Stimulated activated naive B cell treated with anti-CD40 and anti-IgM and Interleukin-4, amounts not matched to agents 10 μg/mL and 1 μg/mL and 100 μg/mL, for 72 hours (primary cell): ENCODE data around the gene PDIA5.
A peak's percentile ranks its signal among the peaks of the same experiment; 100 is the strongest.

ENCODE experiments used
- ATAC-seq, 2 donors: fragments of 150-1000 bp; cut with Tn5 transposase; replicated peaks; 2 replicates each; pipeline ENCODE4 v1.10.0; 2021; ENCODE audit warnings: moderate library complexity in 1 of 2
- DNase-seq: peaks from one replicate; pipeline ENCODE4 v3.0.0; 2021
- H3K27ac Mint-ChIP-seq: one replicate; pipeline ENCODE4 v1.8.0; 2022; ENCODE audit warnings: mild to moderate bottlenecking, mixed read lengths
- H3K27me3 Mint-ChIP-seq, 2 donors: one replicate each; pipeline ENCODE4 v1.8.0; 2022; ENCODE audit warnings: mixed read lengths in 2 of 2
- H3K36me3 Mint-ChIP-seq, 2 donors: one replicate each; pipeline ENCODE4 v1.8.0; 2022; ENCODE audit warnings: mixed read lengths in 2 of 2, mild to moderate bottlenecking in 1 of 2
- H3K4me1 Mint-ChIP-seq, 2 donors: one replicate each; pipeline ENCODE4 v1.8.0; 2022; ENCODE audit warnings: mixed read lengths in 2 of 2, mild to moderate bottlenecking in 1 of 2
- H3K4me3 Mint-ChIP-seq, 2 donors: one replicate each; pipeline ENCODE4 v1.8.0; 2022; ENCODE audit warnings: mild to moderate bottlenecking in 2 of 2, mixed read lengths in 2 of 2, moderate library complexity in 1 of 2
- H3K9me3 Mint-ChIP-seq, 2 donors: one replicate each; pipeline ENCODE4 v1.8.0; 2022; ENCODE audit warnings: mixed read lengths in 2 of 2, mild to moderate bottlenecking in 1 of 2

PDIA5 gene

DNA sequence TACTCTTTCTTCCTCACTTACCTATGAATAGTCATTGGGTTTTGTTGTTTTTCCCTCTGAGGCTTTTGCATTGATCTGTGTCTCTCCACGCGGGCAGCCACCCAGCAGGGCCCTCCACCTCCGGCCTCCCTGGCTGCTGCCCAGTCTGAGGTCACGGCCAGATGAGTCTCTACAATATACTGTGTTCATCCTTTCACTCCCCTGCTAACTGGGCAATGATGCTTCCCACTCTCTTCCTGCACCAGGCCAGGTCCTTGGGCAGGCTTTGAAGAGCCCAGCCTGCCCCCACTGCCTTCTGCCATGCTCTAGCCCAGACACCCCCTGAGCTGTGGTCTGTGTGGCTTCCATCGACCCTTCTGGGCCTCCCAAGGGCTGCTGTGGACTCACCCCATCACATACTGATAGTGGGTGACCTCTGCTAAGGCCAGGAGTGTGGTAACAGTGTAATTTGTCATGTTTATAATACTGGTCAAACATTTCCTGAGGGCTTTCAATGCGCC is 18.0 kb downstream of the PDIA5 start:
- H3K27ac Mint-ChIP-seq: no peak overlapping the region
- no peak overlapping the region for H3K4me3 Mint-ChIP-seq
- DNase-seq (no peak), ATAC-seq (no peak)
- H3K27me3 Mint-ChIP-seq: no peaks in the 10 kb centered on the region
- peaks cover 40 to 47% of the 10 kb centered on the region in 2 donors for H3K4me1 Mint-ChIP-seq
- peaks cover 6 to 21% of the 10 kb centered on the region in 2 donors for H3K36me3 Mint-ChIP-seq
- H3K9me3 Mint-ChIP-seq: no peaks in the 10 kb centered on the region

DNA sequence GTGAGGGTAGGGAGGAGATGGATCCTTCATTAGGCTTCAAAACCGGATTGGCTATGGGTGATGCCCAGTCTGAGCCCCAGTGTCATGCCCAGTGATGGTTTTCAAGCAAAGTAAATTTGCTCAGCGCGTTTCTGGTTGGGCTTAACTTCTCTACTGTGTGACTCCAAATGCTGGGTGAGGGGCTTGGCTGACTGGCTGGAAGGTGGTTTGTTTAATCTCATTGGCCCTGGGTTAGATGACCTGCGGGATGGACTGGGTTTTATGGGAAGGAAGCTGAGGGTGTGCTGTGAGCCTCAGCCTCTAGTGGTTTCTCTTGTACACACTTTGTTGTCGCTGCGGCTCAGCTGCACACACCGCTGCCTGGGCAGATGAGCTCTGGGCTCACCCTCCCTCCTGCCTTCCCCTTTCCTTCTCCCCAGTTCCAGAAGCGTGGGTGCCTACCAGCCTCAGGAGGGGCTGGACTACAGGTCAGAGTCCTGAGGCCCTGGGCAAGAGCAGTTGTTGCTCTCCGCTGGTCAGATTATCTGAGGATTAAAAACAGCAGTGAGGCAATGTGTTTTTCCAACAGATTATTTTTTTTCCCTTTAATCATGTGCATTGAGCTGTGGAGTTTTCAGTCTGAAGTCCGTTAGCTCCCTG is 18.6 kb downstream of the PDIA5 start:
- Mint-ChIP-seq H3K9me3 (no peaks in the 10 kb centered on the region), H3K4me3 (no peak overlapping the region), H3K27ac (no peak overlapping the region), H3K27me3 (no peaks in the 10 kb centered on the region), H3K36me3 (peaks cover 8 to 21% of the 10 kb centered on the region in 2 donors), H3K4me1 (peaks cover 42 to 47% of the 10 kb centered on the region in 2 donors)
- DNase-seq (no peak), ATAC-seq (peak in 1 of 2 donors; percentile 38)

DNA sequence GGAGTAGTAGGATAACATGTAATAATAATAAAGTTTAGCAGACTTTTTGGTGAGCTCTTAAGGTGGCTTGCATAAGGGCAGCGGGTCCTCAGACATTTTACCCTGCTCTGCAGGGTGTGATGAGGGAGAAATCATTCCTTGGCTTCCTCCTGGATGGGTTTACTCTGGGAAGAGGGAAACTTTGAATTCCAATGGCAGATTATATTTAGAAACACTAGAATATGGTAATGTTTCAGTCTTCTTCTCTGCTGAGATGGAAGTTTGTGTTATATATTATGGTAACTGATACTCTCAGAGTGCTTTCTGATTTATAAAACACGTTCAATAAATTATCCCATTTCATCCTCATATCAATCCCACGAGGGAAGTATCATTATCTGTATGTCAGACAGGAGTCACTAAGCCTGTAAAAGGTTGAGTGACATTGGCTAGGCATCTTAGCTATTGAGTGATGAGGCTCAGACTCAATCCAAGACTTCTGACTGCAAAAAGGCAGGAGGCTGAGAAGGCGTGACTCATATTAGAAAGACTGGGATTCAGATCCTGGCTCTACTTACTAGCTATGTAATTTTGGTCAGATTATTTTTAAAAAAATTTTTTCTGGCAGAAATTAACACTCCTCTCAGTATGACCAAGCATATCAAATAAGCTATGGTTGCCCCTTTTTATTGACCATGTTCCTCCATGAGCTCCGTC is 19.3 kb downstream of the PDIA5 start:
- H3K4me3 Mint-ChIP-seq: no peak overlapping the region
- no peaks in the 10 kb centered on the region for H3K27me3 Mint-ChIP-seq
- DNase-seq (no peak), ATAC-seq (no peak)
- H3K27ac Mint-ChIP-seq: no peak overlapping the region
- peaks cover 46 to 47% of the 10 kb centered on the region in 2 donors for H3K4me1 Mint-ChIP-seq
- H3K36me3 Mint-ChIP-seq: peaks cover 13 to 24% of the 10 kb centered on the region in 2 donors
- no peaks in the 10 kb centered on the region for H3K9me3 Mint-ChIP-seq

GRCh38 chr3:123088387-123088786 is 21.6 kb downstream of the PDIA5 start:
- Mint-ChIP-seq H3K9me3 (no peaks in the 10 kb centered on the region), H3K36me3 (peaks cover 31 to 41% of the 10 kb centered on the region in 2 donors), H3K27me3 (no peaks in the 10 kb centered on the region), H3K27ac (no peak overlapping the region), H3K4me3 (no peak overlapping the region), H3K4me1 (peaks cover 23 to 31% of the 10 kb centered on the region in 2 donors)
- no peak for DNase-seq
- no peak for ATAC-seq

DNA sequence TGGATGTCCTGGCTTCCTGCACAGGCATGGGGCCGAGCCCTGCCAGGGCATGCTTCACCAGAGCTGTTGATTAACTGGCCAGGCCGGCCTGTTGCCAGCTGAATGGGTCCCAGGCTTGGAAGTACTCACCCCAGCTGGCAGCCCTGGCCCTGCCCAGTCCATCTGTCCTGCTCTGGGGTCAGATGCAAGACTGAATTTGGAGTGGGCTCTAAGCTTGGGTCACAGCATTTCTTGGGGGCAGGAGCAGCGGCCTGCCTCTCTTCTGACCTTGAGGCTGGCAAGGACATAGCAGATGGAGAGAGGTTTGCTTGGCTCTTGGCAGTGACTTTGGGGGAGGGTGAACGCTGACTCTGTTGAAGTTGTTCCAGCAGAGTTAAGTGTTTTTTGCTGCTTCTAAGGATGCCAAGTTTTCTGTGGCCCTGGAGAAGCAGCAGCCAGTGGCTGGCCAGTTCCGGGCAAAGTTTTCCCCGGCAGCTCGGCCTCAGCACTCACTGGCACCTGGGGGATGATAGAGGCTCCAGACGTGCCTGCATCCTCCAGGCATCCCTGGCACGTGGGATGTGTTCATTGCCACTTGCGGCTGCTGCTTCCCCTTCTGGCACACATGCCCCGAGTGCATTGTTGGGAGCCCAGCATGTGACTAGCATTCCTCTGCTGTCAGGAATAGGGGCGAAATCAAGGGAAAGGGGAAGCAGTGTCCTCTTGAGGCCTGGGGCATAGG is 22.9 kb downstream of the PDIA5 start:
- H3K27ac Mint-ChIP-seq: no peak overlapping the region
- DNase-seq (no peak), ATAC-seq (no peak)
- H3K27me3 Mint-ChIP-seq: no peaks in the 10 kb centered on the region
- no peaks in the 10 kb centered on the region for H3K9me3 Mint-ChIP-seq
- H3K4me1 Mint-ChIP-seq: peaks cover 9 to 19% of the 10 kb centered on the region in 2 donors
- H3K4me3 Mint-ChIP-seq: no peak overlapping the region
- peaks cover 44 to 55% of the 10 kb centered on the region in 2 donors for H3K36me3 Mint-ChIP-seq

GRCh38 chr3:123090728-123091531 is 24.1 kb downstream of the PDIA5 start:
- peaks cover 46 to 62% of the 10 kb centered on the region in 2 donors for H3K36me3 Mint-ChIP-seq

GRCh38 chr3:123092243-123092642 is 25.4 kb downstream of the PDIA5 start:
- H3K9me3 Mint-ChIP-seq: no peaks in the 10 kb centered on the region
- no peak for DNase-seq
- peaks cover 50 to 74% of the 10 kb centered on the region in 2 donors for H3K36me3 Mint-ChIP-seq
- ATAC-seq: no peak
- H3K27ac Mint-ChIP-seq: no peak overlapping the region
- H3K4me1 Mint-ChIP-seq: peaks cover 0 to 9% of the 10 kb centered on the region in 2 donors
- no peaks in the 10 kb centered on the region for H3K27me3 Mint-ChIP-seq
- H3K4me3 Mint-ChIP-seq: no peak overlapping the region

More at GRCh38 chr3:123090728-123091531, 24.1 kb downstream of the PDIA5 start:
- no peaks in the 10 kb centered on the region for H3K27me3 Mint-ChIP-seq
- no peak overlapping the region for H3K4me3 Mint-ChIP-seq
- ATAC-seq: no peak
- H3K4me1 Mint-ChIP-seq: peaks cover 0 to 9% of the 10 kb centered on the region in 2 donors
- DNase-seq: no peak
- H3K27ac Mint-ChIP-seq: no peak overlapping the region
- H3K9me3 Mint-ChIP-seq: no peaks in the 10 kb centered on the region

- H3K9me3 Mint-ChIP-seq: no peaks in the 10 kb centered on the region
- DNase-seq (no peak), ATAC-seq (no peak)
- no peak overlapping the region for H3K27ac Mint-ChIP-seq
- no peak overlapping the region for H3K4me3 Mint-ChIP-seq
- peaks cover 0 to 9% of the 10 kb centered on the region in 2 donors for H3K4me1 Mint-ChIP-seq
- H3K36me3 Mint-ChIP-seq: peaks cover 61 to 84% of the 10 kb centered on the region in 2 donors
- no peaks in the 10 kb centered on the region for H3K27me3 Mint-ChIP-seq
Measured at GRCh38 chr3:123093696-123094095, 26.9 kb downstream of the PDIA5 start.

DNA sequence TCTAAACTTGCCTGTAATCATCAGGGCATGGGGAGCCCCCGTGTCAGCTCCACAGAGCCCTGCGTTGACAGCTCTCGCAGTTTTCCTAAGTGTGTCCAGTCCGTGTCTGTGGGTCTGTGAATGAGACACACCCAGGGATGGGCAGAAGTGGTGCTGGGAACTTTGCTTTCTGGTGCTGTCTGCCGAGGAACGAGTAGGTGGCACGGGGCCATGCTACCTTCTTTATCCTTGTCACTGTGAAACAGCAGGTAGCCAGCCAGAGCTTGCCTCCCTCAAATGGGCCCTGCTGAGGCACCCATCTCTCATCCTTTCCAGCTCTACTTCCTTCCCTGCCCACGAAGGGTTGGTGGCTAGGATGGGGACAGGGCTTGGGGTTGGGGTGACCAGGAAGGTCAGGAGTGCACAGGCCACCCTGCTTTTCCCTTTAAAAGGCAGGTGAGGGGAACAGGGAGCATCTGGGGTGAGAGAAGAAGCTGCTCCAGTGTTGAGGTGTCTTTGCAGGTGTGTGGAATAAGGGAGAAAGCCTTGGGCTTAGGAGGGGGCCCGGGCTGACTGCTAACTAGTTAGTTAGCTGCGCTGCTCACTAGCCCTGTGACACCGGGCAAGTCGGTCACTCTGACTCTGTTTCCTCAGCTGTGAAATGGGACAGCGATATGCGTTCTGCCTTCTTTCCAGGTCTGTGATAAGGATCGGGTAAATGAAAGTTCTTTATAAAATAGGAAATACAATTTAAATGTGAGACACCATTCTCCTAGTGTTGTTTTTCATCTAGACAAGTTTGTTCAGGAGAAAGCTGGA is 27.9 kb downstream of the PDIA5 start:
- ATAC-seq (no peak), DNase-seq (no peak)
- no peaks in the 10 kb centered on the region for H3K9me3 Mint-ChIP-seq
- H3K4me1 Mint-ChIP-seq: peaks cover 0 to 9% of the 10 kb centered on the region in 2 donors
- no peak overlapping the region for H3K4me3 Mint-ChIP-seq
- no peaks in the 10 kb centered on the region for H3K27me3 Mint-ChIP-seq
- H3K27ac Mint-ChIP-seq: no peak overlapping the region
- H3K36me3 Mint-ChIP-seq: peaks cover 65 to 83% of the 10 kb centered on the region in 2 donors

DNA sequence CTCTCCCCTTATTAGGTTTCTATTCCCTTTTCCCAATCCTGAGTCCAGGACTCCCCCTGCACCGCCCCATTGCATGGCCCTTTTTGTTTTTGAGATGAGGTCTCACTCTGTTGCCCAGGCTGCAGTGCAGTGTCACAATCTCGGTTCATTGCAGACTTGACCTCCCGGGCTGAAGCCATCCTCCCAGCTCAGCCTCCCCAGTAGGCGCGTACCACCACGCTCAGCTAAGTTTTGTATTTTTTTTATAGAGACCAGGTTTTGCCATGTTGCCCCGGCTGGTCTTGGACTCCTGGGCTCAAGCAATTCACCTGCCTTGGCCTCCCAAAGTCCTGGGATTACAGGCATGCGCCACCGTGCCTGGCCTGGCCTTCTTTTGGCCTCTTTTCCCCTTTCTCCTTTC is 29.3 kb downstream of the PDIA5 start:
- Mint-ChIP-seq H3K36me3 (peaks cover 69 to 84% of the 10 kb centered on the region in 2 donors), H3K4me3 (no peak overlapping the region), H3K4me1 (peaks cover 0 to 4% of the 10 kb centered on the region in 2 donors), H3K9me3 (no peaks in the 10 kb centered on the region), H3K27me3 (no peaks in the 10 kb centered on the region), H3K27ac (no peak overlapping the region)
- DNase-seq (no peak), ATAC-seq (no peak)

DNA sequence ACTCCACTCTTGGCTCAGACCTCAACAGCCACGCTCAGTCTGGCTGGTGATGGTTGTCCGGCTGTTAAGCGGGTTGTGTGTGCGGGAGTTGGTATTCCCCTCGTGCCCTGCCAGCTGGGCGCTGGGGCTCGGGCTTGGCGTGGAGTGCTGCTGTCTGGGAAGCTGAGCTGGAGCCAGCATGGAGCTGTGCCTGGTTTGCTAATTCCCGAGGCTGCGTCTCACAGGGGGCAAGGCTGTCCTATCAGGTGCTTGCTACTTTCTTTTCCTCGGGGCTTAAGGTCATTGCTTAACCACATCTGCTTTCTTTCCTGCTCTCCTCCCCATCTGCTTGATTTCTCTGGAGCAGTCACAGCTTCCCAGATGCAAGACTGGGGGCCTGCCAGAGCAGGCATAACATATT is 29.9 kb downstream of the PDIA5 start:
- no peak overlapping the region for H3K27ac Mint-ChIP-seq
- no peaks in the 10 kb centered on the region for H3K9me3 Mint-ChIP-seq
- H3K4me1 Mint-ChIP-seq: peaks cover 0 to 3% of the 10 kb centered on the region in 2 donors
- H3K4me3 Mint-ChIP-seq: no peak overlapping the region
- no peak for DNase-seq
- peaks cover 68 to 79% of the 10 kb centered on the region in 2 donors for H3K36me3 Mint-ChIP-seq
- H3K27me3 Mint-ChIP-seq: no peaks in the 10 kb centered on the region
- no peak for ATAC-seq

- DNase-seq (no peak), ATAC-seq (no peak)
- Mint-ChIP-seq H3K27me3 (no peaks in the 10 kb centered on the region), H3K27ac (no peak overlapping the region), H3K4me3 (no peak overlapping the region), H3K4me1 (peaks cover 0 to 2% of the 10 kb centered on the region in 2 donors), H3K36me3 (peaks cover 60 to 74% of the 10 kb centered on the region in 2 donors), H3K9me3 (no peaks in the 10 kb centered on the region)
Measured at GRCh38 chr3:123098426-123099330, 31.9 kb downstream of the PDIA5 start.
